GM11168 (cell line): Measurements from ENCODE around the gene TAAR8.

Source experiments
- in situ Hi-C: fragments of 300-500 bp; cut with MboI; formaldehyde crosslinking; loops from one replicate; pipeline ENCODE4 v1.12.0; 2022; ENCODE audit warnings: low sequenced_read_pairs; ENCODE audit not compliant: unreplicated experiment

The TAAR8 gene, protein sequence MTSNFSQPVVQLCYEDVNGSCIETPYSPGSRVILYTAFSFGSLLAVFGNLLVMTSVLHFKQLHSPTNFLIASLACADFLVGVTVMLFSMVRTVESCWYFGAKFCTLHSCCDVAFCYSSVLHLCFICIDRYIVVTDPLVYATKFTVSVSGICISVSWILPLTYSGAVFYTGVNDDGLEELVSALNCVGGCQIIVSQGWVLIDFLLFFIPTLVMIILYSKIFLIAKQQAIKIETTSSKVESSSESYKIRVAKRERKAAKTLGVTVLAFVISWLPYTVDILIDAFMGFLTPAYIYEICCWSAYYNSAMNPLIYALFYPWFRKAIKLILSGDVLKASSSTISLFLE

GRCh38 chr6:132552372-132552771 is at the start of gene TAAR8:
TSS of gene TAAR8 (plus strand) at chr6:132552672. CDS start at chr6:132552693, 21 bp downstream.
- in situ Hi-C loops, result no loop called here

GRCh38 chr6:132504757-132505156 is 47.7 kb upstream of the TAAR8 start:
- in situ Hi-C loops, result no loop called here

GRCh38 chr6:132505158-132505557 is 47.3 kb upstream of the TAAR8 start:
- in situ Hi-C loops, result no loop called here

GRCh38 chr6:132506461-132506860 is 46.0 kb upstream of the TAAR8 start:
- in situ Hi-C loops, result no loop called here

- in situ Hi-C loops, result no loop called here
Measured at GRCh38 chr6:132506869-132507808, 45.3 kb upstream of the TAAR8 start.

DNA sequence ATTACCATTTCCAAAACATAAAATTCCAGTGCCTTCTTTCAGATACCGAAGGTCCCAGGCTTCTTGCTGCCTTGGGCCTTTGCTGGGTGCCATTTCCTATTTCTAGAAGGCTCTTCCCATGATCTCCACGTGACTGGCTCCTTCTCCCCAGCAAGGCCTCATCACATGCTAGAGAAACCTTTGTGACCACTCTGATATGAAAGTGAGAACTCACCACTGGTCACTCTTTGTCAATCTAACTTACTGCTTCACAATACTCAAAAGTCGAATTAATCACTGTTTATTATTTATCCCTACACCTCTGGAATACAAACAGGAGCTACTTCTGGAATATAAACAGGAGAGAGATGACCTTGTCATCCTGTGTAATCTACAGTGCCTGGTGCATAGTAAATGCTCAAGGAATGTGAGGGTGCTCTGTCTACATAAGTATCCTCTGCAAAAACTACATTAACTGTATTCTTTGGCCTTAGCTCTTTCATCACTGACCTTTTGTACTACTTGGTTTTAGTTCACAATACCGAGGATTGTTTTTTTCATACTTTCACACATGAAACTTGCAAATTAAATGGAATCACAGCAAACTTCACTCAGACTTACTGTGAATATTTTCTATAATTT is 41.2 kb upstream of the TAAR8 start:
- in situ Hi-C loops, result loop anchor here (10.0 kb wide), 1 partner anchor 253 kb away; no protein-coding TSS in a partner anchor

- in situ Hi-C loops, result loop anchor here (10.0 kb wide), 1 partner anchor 253 kb away; no protein-coding TSS in a partner anchor
Measured at GRCh38 chr6:132511831-132512220, 40.6 kb upstream of the TAAR8 start.

DNA sequence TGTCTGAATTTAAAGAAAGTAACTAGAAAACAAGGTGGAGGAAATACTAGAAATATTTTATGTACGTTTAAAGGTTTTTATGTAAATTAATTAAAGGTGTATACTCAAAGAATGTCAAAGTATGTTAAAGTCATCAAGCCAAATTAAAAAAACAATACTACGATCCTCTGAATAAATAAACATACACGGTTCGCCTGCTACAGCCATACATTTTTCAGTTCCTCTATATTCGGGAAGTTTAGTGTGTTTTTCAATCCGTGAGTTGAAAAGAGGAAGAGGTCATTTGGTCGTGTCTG is 40.2 kb upstream of the TAAR8 start:
- in situ Hi-C loops, result loop anchor here (10.0 kb wide), 1 partner anchor 253 kb away; no protein-coding TSS in a partner anchor

GRCh38 chr6:132512638-132513632 is 39.5 kb upstream of the TAAR8 start, which contains the start of gene STX7:
TSS of gene STX7 (minus strand) at chr6:132513116. CDS start at chr6:132503530, 9,586 bp downstream.
- in situ Hi-C loops, result loop anchor here (10.0 kb wide), 1 partner anchor 252 kb away; no protein-coding TSS in a partner anchor

DNA sequence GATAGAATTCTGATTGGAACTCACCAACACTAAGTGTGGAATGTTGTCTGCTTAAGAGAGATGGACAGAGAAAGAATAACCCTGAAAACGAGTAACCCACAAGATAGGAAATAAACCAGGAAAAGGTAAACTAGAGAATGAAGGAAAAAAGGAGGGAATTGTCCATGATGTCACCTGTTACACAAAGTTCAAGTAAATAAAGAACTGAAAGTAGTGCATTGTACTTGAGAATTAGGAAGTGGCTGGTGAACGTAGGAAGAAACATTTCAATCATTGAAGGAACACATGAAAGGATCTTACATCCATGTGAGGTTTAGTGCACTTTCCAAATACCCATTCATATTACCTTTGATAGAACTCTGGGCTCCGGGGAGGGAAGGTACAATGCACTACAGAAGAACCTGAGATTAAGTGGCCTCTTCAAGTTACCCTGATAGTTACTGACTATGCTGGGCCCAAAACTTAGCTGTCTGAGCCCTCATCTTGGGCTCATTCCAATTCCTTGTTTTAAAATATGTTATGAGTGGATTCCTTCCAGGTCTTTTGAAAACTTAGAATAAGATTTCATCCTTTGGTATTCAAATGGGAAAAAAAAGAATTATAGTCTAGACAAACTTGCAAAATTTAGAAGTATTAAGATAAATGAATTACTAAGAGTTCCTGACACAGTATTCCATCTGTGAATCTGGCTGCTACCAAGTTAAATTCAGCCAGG is 38.5 kb upstream of the TAAR8 start:
- in situ Hi-C loops, result loop anchor here (10.0 kb wide), 1 partner anchor 251 kb away; no protein-coding TSS in a partner anchor

- in situ Hi-C loops, result loop anchor here (10.0 kb wide), 1 partner anchor 249 kb away; no protein-coding TSS in a partner anchor
Measured at GRCh38 chr6:132515386-132515785, 37.1 kb upstream of the TAAR8 start.

- in situ Hi-C loops, result no loop called here
Measured at GRCh38 chr6:132520953-132521352, 31.5 kb upstream of the TAAR8 start.

DNA sequence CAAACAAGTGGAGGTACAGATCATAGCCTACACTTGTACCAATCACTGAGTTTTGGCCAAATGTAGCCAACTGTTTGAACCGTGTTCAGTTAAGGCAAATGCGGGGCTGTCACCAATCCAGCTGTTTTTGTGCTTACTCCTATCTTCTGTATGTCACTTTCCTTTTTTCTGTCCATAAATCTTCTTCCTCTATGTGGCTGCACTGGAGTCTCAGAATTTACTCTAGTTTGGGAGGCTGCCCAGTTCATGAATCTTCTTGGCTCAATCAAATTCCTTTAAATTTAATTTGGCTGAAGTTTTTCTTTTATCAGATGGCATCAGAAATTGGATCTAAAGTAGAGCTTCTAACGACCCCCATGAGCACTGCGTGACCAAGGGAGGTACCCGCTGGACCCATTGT is 27.8 kb upstream of the TAAR8 start:
- in situ Hi-C loops, result no loop called here

GRCh38 chr6:132525866-132526265 is 26.6 kb upstream of the TAAR8 start:
- in situ Hi-C loops, result no loop called here

GRCh38 chr6:132526461-132526860 is 26.0 kb upstream of the TAAR8 start:
- in situ Hi-C loops, result no loop called here

- in situ Hi-C loops, result no loop called here
Measured at GRCh38 chr6:132527791-132528190, 24.7 kb upstream of the TAAR8 start.

DNA sequence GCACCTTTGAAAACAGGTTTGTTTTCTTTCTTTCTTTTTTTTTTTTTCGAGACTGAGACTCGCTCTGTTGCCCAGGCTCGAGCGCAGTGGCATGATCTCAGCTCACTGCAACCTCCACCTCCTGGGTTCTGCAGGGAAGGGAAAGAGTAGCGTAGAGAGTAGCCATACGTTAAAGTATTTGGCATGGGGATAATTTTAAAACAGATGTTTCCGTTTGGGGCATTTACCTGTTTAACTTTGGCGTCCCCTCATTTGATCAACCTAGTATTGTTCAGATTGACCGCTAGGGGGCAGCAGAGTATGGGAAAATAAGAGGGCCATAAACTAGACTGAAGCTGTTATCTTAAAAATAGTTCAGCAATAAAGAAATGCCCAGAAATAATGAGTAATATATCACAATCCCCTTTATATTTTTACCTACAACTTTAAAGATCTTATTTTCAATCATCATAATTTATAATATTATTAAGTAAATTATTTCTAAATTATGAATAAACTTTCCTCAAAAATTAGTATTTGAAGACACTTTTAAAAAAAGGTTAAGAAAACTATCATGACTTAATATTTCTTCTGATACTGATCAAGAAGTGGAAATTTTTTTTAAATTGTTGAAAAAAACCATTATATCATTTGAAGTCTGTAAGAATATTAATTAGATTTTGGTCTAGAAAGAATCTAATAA is 22.0 kb upstream of the TAAR8 start:
- in situ Hi-C loops, result loop anchor here (10.0 kb wide), 1 partner anchor 244 kb away; no protein-coding TSS in a partner anchor

GRCh38 chr6:132534546-132534945 is 17.9 kb upstream of the TAAR8 start:
- in situ Hi-C loops, result loop anchor here (10.0 kb wide), 1 partner anchor 240 kb away; no protein-coding TSS in a partner anchor
